ENCODE results near the gene OR7G1. TPM values are rescaled to one million over a fixed set of nuclear protein-coding genes. Genes with fewer than 3 reads are reported as not detected.
A peak's percentile ranks its signal among the peaks of the same experiment; 100 is the strongest.

OR7G1 gene
- total and polyA plus RNA-seq, 2 of the 8 experiments (the other 6 are each of a cell fraction or from before 2014, with no cell fraction given) = not detected

GRCh38 chr19:9070066-9070465, 45.5 kb downstream of the OR7G1 start:
- Histone ChIP-seq H3K4me2 (ENCODE audit: insufficient read depth in 1 of 2, low read depth in 2 of 2, low read length in 2 of 2) (peak overlapping the region; percentile 40 to 51), H3K14ac (ENCODE audit: insufficient read length) (no peak overlapping the region), H3K23me2 (ENCODE audit: low read depth, low read length) (no peaks in the 10 kb centered on the region), H3K9ac (replicated peaks in 1 of 4; ENCODE audit: extremely low read depth in 1 of 4, low read depth in 3 of 4, low read length in 3 of 4) (no peak overlapping the region), H4K5ac (ENCODE audit: insufficient read length, low read depth, low read length) (no peak overlapping the region), H2BK5ac (ENCODE audit: low read depth, low read length) (peak overlapping the region; percentile 90; the same call in 1 of the 2 replicates), H3K79me2 (ENCODE audit: control insufficient read depth in 1 of 2, insufficient read depth in 2 of 2, low read length in 2 of 2) (no peaks in the 10 kb centered on the region), H4K20me1 (replicated peaks in 1 of 2; ENCODE audit: control insufficient read depth in 1 of 2, insufficient read depth in 2 of 2, low read length in 2 of 2) (no peaks in the 10 kb centered on the region), H3K18ac (ENCODE audit: extremely low read depth, low read length) (peak overlapping the region; percentile 78), H2BK15ac (ENCODE audit: low read length) (0 out of 2 replicates have a peak overlapping the region, but pooled peaks have one; percentile 29), H2AK5ac (ENCODE audit: low read depth, low read length) (no peak overlapping the region), H3K79me1 (ENCODE audit: low read depth, low read length) (no peaks in the 10 kb centered on the region), H2BK20ac (ENCODE audit: low read length) (no peak overlapping the region), H3K27me3 (replicated peaks in 1 of 4; ENCODE audit: control insufficient read depth in 3 of 4, extremely low read depth in 1 of 4, insufficient read depth in 3 of 4, low read length in 3 of 4) (no peaks in the 10 kb centered on the region), H2AFZ (ENCODE audit: low read length) (no peak overlapping the region), H3K23ac (ENCODE audit: insufficient read length) (no peak overlapping the region), H3K4me1 (replicated peaks in 1 of 4; ENCODE audit: control insufficient read depth in 3 of 4, insufficient read depth in 4 of 4, low read length in 3 of 4) (peaks cover 1 to 14% (median 7%) of the 10 kb centered on the region in 4 experiments), H3K56ac (replicated peaks; ENCODE audit: insufficient read length, low read depth, low read length) (no peak overlapping the region), H2BK120ac (replicated peaks; ENCODE audit: low read depth, low read length) (peak overlapping the region; percentile 6), H3K4ac (replicated peaks; ENCODE audit: insufficient read length, low read depth, low read length) (no peak overlapping the region), H2BK12ac (ENCODE audit: low read depth, low read length) (0 out of 2 replicates have a peak overlapping the region, but pooled peaks have one; percentile 39), H4K8ac (ENCODE audit: extremely low read depth, insufficient read depth, low read length) (no peak overlapping the region), H4K91ac (replicated peaks; ENCODE audit: insufficient read length, low read length) (peak overlapping the region; percentile 8), H3K4me3 (ENCODE audit: extremely low read depth in 1 of 4, insufficient read depth in 2 of 4, low read depth in 3 of 4, low read length in 4 of 4) (peak overlapping the region in 1 of 4 experiments; percentile 1; a peak in 2 of 8 replicates), H3K27ac (ENCODE audit: low read depth, low read length) (peak overlapping the region; percentile 6; the same call in 1 of the 2 replicates), H3K36me3 (ENCODE audit: control insufficient read depth in 2 of 4, insufficient read depth in 4 of 4, low read length in 3 of 4) (no peaks in the 10 kb centered on the region), H3K9me3 (ENCODE audit: insufficient read depth in 2 of 2, low read depth in 1 of 2, low read length in 1 of 2) (no peaks in the 10 kb centered on the region)
- ChIA-PET POLR2A (ENCODE audit: partially characterized antibody) (interaction anchor here (0.6 to 1.9 kb wide), 4 partner anchors 17 to 412 kb away, joined by 3 to 12 read pairs (median 3); no protein-coding TSS in a partner anchor), CTCF (ENCODE audit: partially characterized antibody) (interaction anchor here (0.6 to 1.6 kb wide), 4 partner anchors 9 to 1422 kb away, joined by 3 to 4 read pairs (median 4); no protein-coding TSS in a partner anchor)
- FAIRE-seq = peak; percentile 92
- WGBS, 2 experiments (ENCODE audit: extremely low coverage in 1 of 2, insufficient coverage in 1 of 2, insufficient read length in 1 of 2, insufficient replicate concordance in 2 of 2, low coverage in 1 of 2, low lambda C conversion rate in 2 of 2, missing lambda C conversion rate in 1 of 2) = 13% methylated on average over 5 of the region's 5 CpGs; no CpG with 5 or more reads in 1 of the 2 experiments
- peak in 1 of 2 experiments; percentile 64 for DNase-seq (ENCODE audit: low read depth in 1 of 2, low spot score in 2 of 2)
- TF ChIP-seq SP1 (IDR thresholded peaks at IDR 0.05; ENCODE audit: low read depth, low read length) (peak; percentile 72), SP2 (IDR thresholded peaks at IDR 0.05; ENCODE audit: low read length) (no peak), EGR1 (IDR thresholded peaks at IDR 0.05; ENCODE audit: borderline replicate concordance, low read depth, low read length) (no peak), RFX5 (IDR thresholded peaks at IDR 0.05; ENCODE audit: borderline replicate concordance, low read depth, low read length) (no peak), NANOG (IDR thresholded peaks at IDR 0.05; ENCODE audit: insufficient read depth, low read depth, low read length, poor library complexity, severe bottlenecking) (peak; percentile 53), RAD21 (IDR thresholded peaks at IDR 0.05 in 1 of 2, conservative IDR thresholded peaks at IDR 0.05 in 1 of 2; ENCODE audit: low read depth in 2 of 2, low read length in 2 of 2) (0 out of 4 replicates have a peak, but pooled peaks of 1 of the 2 experiments have one; percentile 2), TEAD4 (IDR thresholded peaks at IDR 0.05; ENCODE audit: low read depth, low read length) (peak; percentile 80), HDAC2 (IDR thresholded peaks at IDR 0.05; ENCODE audit: borderline replicate concordance in 1 of 2, low read depth in 2 of 2, low read length in 2 of 2) (peak; percentile 62 to 74; a peak in 2 of 4 replicates), BACH1 (IDR thresholded peaks at IDR 0.05; ENCODE audit: low read length) (peak; percentile 54; the same call in 1 of the 2 replicates), SRF (IDR thresholded peaks at IDR 0.05; ENCODE audit: low read depth, low read length) (no peak), ASH2L (IDR thresholded peaks at IDR 0.05; ENCODE audit: low read length) (peak; percentile 55), CTBP2 (IDR thresholded peaks at IDR 0.05; ENCODE audit: borderline replicate concordance, insufficient read depth, insufficient read length, low read length) (no peak), TBP (IDR thresholded peaks at IDR 0.05; ENCODE audit: low read depth, low read length) (no peak)

All from H1 (cell line).